Measurements from ENCODE around the gene SLMAP. TPM values are rescaled to one million over a fixed set of nuclear protein-coding genes. Genes with fewer than 3 reads are reported as not detected.
A peak's percentile ranks its signal among the peaks of the same experiment; 100 is the strongest.

Gene SLMAP
- polyA plus RNA-seq, 3 donors: 43.9 to 51.8 (median 44.2) TPM

DNA sequence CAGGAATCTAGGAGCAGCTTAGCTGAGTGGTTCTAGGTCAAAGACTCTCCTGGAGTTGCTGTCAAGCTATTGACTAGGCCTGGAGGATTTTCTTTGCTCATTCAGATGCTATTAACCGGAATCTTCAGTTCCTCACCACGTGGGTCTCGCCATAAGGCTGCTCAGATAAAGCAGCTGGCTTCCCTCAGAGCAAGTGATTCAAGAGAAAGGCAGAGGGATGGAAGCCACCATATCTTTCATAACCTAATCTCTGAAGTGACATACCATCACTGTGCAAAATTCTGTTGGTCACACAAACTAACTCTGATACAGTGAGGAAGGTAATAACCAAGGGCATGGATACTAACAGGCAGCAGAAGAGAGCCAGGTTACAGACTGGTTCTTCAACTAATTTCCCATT is 179.4 kb downstream of the SLMAP start:
- no peak for DNase-seq

DNA sequence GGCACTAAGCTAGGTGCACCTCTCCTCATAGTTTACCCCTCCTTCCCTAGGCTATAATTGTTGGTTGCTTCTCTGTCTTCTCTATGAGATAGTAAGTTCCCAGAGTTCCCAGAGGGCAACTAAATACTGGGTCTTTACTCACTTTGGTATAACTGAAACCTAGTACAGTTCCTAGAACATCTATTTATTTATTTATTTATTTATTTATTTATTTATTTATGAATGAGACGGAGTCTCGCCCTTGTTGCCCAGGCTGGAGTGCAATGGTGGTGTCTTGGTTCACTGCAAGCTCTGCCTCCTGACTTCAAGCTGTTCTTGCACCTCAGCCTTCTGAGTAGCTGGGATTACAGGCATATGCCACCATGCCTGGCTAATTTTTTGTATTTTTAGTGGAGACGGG is 181.0 kb downstream of the SLMAP start:
- no peak for DNase-seq

DNA sequence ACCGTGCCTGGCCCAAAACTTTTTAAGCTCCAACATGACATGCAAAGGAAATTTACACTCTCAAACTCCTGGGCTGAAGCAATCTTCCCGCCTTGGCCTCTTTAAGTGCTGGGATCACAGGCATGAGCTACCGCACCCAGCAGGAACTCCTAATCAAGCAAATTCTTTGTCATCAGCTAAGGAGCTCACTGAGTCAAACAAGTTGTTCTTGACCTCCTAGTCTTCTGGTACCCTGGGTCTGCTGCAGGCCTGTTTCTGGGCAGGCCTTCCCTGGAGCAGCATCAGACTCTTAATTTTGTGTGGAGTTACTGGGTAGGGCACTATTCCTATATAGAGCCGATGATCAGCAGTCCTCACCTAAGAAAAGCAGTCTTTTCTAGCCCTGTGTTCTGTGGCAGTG is 183.7 kb downstream of the SLMAP start:
- DNase-seq: no peak

- no peak for DNase-seq
Observed at GRCh38 chr3:57942388-57942787, 186.3 kb downstream of the SLMAP start.

DNA sequence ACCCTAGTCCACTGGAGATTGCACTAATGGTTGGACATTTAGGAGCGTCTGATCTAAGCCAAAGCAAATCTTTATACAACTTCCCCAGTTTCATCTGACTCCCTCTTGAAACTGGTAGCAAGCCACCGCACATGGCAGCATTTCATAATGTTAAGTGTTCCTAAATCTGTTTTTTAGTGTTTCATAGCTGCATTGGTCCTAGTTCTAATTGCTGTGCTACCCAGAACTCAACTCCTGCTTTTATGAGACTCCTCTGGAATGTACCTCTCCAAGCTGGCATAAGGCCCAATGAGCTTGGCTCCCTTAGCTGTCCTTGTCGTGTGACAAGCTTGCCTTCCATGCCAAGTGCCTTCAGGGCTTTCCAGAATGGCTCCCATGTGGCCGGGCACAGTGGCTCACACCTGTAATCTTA is 186.8 kb downstream of the SLMAP start:
- no peak for DNase-seq

DNA sequence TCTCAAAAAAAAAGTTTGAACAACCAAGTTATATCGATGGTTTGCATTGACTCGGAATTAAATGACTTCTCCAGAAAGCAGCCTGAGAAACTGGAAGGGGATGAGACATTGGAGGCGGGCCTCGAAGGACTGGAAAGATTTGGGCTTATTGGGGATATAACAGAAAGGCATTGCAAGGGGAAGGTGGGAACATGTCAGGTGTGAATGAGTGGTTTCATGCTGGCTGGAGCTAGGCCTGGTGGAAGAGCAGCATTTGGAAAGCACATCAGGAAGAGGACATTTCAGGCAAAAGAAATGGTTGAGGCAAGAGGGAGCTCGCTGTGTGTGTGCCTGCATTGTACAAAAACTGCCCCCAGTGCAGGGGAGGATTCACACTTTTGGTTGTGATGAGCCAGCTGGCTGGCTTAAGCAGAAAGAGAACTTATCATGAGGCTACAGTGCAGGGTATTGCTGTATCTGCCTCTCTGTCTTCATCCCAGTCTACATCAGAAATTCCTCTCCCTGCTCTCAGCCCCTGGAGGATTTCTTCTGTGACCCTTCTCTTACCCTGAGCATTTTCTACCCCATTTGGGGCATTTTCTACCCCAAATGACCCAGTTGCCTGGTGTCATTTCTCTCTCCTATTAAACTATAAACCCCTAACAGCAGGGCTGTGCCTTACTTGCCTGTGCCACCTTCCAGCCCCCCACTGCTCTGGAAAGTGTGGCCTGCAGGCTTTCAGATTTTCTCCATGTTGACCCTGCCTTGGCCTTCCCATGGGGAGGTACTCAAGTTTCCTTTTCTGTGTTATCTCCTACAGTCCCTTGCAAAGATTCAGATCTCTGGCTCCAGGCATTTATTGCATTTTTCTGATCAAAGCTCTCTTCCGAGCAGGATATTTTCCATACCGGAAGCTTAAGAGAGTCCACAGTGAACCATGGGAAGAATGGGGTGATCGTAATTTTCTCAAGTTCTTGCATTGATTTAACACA is 187.7 kb downstream of the SLMAP start:
- DNase-seq: no peak

- DNase-seq: no peak
Observed at GRCh38 chr3:57946970-57947381, 190.9 kb downstream of the SLMAP start.

GRCh38 chr3:57948080-57948671 is 192.1 kb downstream of the SLMAP start:
- no peak for DNase-seq

DNA sequence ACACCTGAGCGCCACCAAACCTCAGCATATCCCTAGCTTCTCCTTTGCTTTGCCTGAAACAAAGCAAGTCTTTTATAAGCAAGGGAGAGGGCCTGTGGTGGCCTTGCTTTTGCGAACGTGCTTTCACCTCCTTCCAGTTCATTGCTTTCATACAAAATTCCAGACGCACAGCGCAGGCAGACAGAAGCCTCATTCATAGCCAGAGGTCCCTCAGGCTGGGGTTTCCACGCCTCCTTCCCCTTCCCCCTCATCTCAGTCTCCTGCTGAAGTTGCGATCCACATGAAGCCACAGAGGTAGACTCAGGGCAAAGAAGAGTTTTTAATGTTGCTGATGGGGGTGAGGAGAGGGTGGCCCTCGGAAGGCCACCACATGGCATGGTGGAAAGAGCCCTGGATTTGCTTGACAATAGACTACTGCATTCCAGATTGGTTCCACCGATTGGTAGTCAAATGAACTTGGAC is 192.7 kb downstream of the SLMAP start:
- DNase-seq: no peak

DNA sequence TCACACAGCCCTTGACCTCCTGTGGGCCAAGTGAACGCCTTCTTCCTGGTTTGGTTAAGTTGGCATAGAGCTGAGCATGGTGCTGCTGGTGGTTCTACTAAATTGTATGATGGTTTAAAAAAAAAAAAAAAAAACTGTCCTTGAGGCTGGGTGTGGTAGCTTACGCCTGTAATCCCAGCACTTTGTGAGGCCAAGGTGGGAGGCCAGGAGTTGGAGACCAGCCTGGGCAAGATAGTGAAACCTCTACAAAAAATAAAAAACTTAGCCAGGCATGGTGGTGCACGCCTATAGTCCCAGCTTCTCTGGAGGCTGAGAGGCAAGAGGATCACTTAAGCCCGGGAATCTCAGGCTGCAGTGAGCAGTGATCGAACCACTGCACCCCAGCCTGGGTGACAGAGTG is 193.2 kb downstream of the SLMAP start:
- no peak for DNase-seq

GRCh38 chr3:57949785-57950615 is 193.9 kb downstream of the SLMAP start:
- DNase-seq: no peak

DNA sequence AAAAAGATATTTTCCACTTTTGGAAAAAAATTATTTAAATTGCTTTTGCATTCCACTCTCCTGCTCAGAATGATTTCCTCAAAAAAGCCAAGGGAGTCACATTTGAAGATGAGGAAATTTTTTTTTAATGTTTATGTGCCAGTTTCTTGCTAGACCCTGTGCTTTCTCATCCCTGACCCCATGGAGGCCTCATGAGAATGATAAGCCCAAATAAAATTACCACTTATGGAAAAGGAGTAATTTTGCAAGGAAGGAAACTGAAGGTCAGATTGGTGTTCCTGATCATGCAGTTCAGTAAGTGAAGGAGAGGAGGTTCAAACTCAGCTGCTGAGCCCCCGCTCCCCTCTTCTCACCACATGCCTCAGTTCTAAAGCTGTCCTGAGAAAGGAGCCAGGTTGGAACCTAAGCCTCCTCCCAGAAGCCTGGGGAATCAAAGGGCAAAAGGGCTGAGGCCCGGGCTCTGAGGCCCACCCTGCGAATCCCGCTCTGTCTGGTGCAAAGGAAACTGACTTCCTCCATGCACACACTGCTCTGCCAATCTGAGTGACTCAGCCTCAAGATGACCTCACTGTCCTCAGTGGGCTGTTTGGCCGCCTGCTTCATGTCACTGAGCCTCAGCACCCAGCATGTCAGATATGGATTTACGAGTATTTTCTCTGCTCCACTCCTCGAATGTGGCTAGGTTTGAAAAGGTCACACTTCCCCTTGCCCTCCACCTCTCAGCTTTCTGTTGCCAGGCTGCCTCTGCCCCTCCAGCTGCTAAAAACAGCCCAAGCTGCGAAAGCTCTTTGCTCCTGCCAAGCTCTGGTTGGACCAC is 195.2 kb downstream of the SLMAP start:
- DNase-seq: no peak

DNA sequence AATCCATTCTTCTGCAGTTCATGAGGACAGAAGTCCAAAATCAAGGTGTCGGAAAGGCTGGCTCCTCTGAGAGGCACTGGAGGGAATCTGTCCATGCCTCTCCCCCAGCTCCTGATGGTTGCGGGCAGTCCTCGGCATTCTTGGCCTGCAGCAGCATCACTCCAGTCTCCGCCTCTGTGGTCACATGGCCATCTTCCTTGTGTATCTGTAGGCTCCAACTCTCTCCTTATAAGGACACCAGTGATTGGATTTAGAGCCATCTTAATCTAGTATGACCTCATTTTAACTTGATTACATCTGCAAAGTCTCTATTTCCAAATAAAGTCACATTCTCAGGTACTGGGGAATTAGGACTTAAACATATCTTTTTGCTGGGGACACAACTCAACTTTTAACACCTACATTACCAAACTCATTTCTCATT is 196.1 kb downstream of the SLMAP start:
- DNase-seq: peak; percentile 54

GRCh38 chr3:57952651-57953050 is 196.5 kb downstream of the SLMAP start:
- DNase-seq: no peak

DNA sequence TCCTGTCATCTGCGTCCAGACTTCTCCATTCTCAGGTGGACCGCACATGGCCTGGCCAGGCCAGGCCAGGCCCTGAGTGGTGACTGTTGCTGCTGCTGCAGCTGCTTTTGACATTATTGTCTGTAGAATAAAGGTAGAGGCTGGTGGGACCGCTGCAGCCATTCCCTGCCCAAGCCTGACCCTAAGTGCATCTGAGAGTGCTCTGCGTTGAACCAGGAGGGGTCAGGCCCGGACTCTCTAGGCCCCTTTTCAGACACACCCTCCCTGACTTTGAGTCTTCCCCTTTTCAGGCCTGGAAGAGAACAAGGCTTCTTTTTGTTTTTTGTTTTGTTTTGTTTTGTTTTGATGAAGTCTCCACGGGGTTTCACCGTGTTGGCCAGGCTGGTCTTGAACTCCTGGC is 197.5 kb downstream of the SLMAP start:
- no peak for DNase-seq

- DNase-seq: no peak
Observed at GRCh38 chr3:57956119-57956832, 200.2 kb downstream of the SLMAP start.

DNA sequence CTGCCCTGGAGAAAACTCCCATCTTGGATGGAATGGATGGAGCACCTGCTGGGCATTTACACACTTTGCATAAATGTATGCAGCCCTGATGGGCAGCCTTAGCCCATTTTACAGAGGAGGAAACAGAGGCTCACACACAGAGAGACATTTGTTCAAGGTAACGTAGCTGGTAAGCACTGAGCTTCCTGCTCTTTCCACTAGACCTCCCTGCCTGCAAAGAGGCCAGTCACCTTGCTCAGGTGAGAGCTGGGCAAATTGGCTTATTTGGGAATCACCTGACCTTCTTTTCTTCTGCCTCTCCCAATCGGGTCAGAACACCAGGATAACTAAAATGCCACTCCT is 200.7 kb downstream of the SLMAP start:
- no peak for DNase-seq

DNA sequence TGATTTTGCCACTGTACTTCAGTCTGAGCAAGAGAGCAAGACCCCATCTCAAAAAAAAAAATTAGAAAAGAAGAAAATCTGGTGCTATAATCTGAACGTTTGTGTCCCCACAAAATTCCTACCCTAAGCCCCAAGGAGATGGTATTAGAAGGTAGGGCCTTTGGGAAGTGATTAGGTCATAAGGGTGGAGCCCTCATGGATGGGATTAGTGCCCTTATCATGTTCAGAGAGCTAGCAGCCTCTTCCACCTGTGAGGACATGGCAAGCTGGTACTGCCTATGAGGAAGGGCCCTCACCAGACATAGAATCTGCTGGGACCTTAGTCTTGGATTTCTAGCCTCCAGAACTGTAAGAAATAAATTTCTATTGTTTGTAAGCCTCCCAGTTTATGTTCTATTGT is 201.7 kb downstream of the SLMAP start:
- DNase-seq: no peak

- no peak for DNase-seq
Observed at GRCh38 chr3:57958642-57959422, 202.7 kb downstream of the SLMAP start.

Data from renal pelvis (tissue), 4 donors.